Retinal pigment epithelial cell (primary cell): ENCODE data around the gene STARD4.

Experiments used
- DNase-seq: peaks from one replicate; pipeline ENCODE4 v3.0.0-alpha.2; 2010; ENCODE audit warnings: low read depth
- H3K4me3 ChIP-seq: 2 replicates; pipeline ENCODE4 v1.5.1; 2011; ENCODE audit warnings: mild to moderate bottlenecking, low read length, control low read depth, moderate library complexity
- CTCF ChIP-seq: conservative IDR thresholded peaks from 2 replicates; pipeline ENCODE4 v1.5.1; 2011; ENCODE audit warnings: low read depth, low read length, control low read depth, inconsistent platforms

The STARD4 gene

GRCh38 chr5:111494355-111494999, 17.9 kb downstream of the STARD4 start:
- TF ChIP-seq CTCF, result no peak
- no peak for DNase-seq
- H3K4me3 ChIP-seq, result no peak overlapping the region

- no peak for TF ChIP-seq CTCF
- no peak for DNase-seq
- no peak overlapping the region for H3K4me3 ChIP-seq
Measured at GRCh38 chr5:111493031-111493430, 19.3 kb downstream of the STARD4 start.

- no peak overlapping the region for H3K4me3 ChIP-seq
- DNase-seq, result no peak
- TF ChIP-seq CTCF, result no peak
Measured at GRCh38 chr5:111488353-111488752, 24.0 kb downstream of the STARD4 start.

GRCh38 chr5:111486926-111487325, 25.4 kb downstream of the STARD4 start:
- H3K4me3 ChIP-seq, result no peak overlapping the region
- no peak for TF ChIP-seq CTCF
- DNase-seq, result no peak

- no peak overlapping the region for H3K4me3 ChIP-seq
- no peak for TF ChIP-seq CTCF
- DNase-seq, result no peak
Measured at GRCh38 chr5:111486055-111486454, 26.3 kb downstream of the STARD4 start.

- H3K4me3 ChIP-seq, result no peak overlapping the region
- no peak for TF ChIP-seq CTCF
Measured at GRCh38 chr5:111480346-111480745, 32.0 kb downstream of the STARD4 start.

GRCh38 chr5:111478898-111479297, 33.4 kb downstream of the STARD4 start:
- DNase-seq, result no peak
- H3K4me3 ChIP-seq, result no peak overlapping the region
- TF ChIP-seq CTCF, result no peak

More at GRCh38 chr5:111480346-111480745, 32.0 kb downstream of the STARD4 start:
- no peak for DNase-seq
